ENCODE results near the gene FTO.

Gene FTO

DNA sequence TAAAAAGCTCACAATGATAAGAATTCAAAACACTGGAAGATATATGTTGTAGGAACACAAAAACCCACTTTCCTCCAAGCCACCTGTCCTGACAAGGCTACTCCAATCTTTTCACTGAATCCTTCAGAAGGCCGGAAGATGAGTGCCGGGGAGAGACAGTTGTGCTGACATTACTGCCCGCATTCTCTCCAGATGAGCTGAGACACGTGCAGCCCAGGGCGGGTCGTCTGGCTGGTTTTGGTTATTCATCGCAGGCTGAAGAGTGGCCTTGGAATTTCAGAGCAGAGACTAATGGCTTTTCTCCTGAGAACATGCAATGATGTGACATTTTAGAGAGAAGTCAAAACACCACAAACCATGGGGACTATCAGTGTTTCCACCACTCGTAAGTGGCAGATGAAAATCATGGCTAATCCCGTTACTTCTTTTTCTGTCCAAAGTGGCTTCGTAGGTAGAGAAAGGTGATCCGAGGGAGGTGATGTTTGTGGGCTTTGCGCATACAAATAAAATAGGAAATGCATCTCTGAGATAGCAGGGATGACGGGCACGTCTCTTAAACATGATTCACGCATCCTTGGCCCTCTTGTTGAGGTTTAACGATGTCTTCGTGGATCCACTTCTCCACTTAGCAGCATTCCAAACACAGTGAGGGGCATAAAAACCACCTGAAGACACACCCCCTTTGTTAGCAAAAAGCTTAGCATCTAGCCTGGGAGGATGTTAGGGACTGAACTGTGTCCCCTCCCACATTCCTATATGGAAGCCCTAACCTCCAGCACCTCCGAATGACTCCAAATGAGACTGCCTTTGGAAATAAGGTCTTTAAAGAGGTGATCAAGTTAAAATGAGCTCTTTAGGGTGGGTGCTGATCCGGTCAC lies 448.6 kb downstream of the FTO start:
- no peak for DNase-seq (ENCODE audit: low read depth)
- TF ChIP-seq, protein P1, sequence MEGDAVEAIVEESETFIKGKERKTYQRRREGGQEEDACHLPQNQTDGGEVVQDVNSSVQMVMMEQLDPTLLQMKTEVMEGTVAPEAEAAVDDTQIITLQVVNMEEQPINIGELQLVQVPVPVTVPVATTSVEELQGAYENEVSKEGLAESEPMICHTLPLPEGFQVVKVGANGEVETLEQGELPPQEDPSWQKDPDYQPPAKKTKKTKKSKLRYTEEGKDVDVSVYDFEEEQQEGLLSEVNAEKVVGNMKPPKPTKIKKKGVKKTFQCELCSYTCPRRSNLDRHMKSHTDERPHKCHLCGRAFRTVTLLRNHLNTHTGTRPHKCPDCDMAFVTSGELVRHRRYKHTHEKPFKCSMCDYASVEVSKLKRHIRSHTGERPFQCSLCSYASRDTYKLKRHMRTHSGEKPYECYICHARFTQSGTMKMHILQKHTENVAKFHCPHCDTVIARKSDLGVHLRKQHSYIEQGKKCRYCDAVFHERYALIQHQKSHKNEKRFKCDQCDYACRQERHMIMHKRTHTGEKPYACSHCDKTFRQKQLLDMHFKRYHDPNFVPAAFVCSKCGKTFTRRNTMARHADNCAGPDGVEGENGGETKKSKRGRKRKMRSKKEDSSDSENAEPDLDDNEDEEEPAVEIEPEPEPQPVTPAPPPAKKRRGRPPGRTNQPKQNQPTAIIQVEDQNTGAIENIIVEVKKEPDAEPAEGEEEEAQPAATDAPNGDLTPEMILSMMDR (IDR thresholded peaks at IDR 0.05; ENCODE audit: insufficient read depth, low read depth, low read length, missing control alignments), result no peak
- H3K4me3 ChIP-seq (ENCODE audit: low read depth, low read length), result no peak overlapping the region

GRCh38 chr16:54153240-54153934 lies 449.4 kb downstream of the FTO start:
- no peak overlapping the region for H3K4me3 ChIP-seq (ENCODE audit: low read depth, low read length)
- DNase-seq (ENCODE audit: low read depth), result no peak
- TF ChIP-seq, protein P1 (IDR thresholded peaks at IDR 0.05; ENCODE audit: insufficient read depth, low read depth, low read length, missing control alignments), result no peak

- H3K4me3 ChIP-seq (ENCODE audit: low read depth, low read length), result no peak overlapping the region
- no peak for DNase-seq (ENCODE audit: low read depth)
These were observed 452.4 kb downstream of the FTO start for GRCh38 chr16:54156349-54156748.

GRCh38 chr16:54158986-54159385 lies 455.0 kb downstream of the FTO start:
- H3K4me3 ChIP-seq (ENCODE audit: low read depth, low read length), result no peak overlapping the region
- no peak for DNase-seq (ENCODE audit: low read depth)
- TF ChIP-seq, protein P1 (IDR thresholded peaks at IDR 0.05; ENCODE audit: insufficient read depth, low read depth, low read length, missing control alignments), result no peak

More at GRCh38 chr16:54156349-54156748, 452.4 kb downstream of the FTO start:
- TF ChIP-seq, protein P1 (IDR thresholded peaks at IDR 0.05; ENCODE audit: insufficient read depth, low read depth, low read length, missing control alignments), result no peak

DNA sequence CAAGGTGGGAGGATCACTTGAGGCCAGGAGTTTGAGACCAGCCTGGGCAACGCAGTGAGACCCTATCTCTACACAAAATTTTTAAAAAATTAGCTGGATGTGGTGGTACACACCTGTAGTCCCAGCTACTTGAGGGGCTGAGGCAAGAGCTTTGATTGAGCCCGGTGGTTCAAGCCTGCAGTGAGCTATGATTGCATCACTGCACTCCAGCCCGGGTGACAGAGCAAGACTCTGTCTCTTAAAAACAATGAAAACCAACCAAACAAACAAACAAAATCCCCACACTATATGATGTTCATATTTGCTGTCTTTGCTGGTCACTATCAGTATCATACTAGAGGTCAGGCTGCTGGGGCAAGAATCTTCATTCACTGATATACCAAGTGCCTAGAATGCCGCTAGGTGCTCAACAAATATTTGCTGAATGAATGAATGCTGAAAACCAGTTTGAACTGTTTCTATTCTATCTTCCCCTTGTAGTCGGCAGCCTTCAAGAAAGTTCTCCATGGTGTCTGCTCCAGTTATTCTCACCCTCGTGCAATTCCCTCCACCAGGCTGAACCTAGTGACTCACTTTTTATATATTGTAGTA lies 455.6 kb downstream of the FTO start:
- no peak overlapping the region for H3K4me3 ChIP-seq (ENCODE audit: low read depth, low read length)
- TF ChIP-seq, protein P1 (IDR thresholded peaks at IDR 0.05; ENCODE audit: insufficient read depth, low read depth, low read length, missing control alignments), result no peak
- no peak for DNase-seq (ENCODE audit: low read depth)

GRCh38 chr16:54160252-54160860 lies 456.4 kb downstream of the FTO start:
- no peak for DNase-seq (ENCODE audit: low read depth)

More at GRCh38 chr16:54160252-54160860, 456.4 kb downstream of the FTO start:
- TF ChIP-seq, protein P1 (IDR thresholded peaks at IDR 0.05; ENCODE audit: insufficient read depth, low read depth, low read length, missing control alignments), result no peak
- H3K4me3 ChIP-seq (ENCODE audit: low read depth, low read length), result no peak overlapping the region

All from GM12865 (cell line).